HepG2 (cell line): Measurements from ENCODE around the gene ZNF101. TPM values are rescaled to one million over a fixed set of nuclear protein-coding genes. Genes with fewer than 3 reads are reported as not detected.

Experiments
- CC2D1A ChIP-seq: sonication (generic); formaldehyde crosslinking; IDR thresholded peaks from 2 replicates; pipeline ENCODE4 v1.8.1; 2023; ENCODE audit warnings: mild to moderate bottlenecking, missing genetic modification reagents
- DR1 ChIP-seq: sonication (generic); formaldehyde crosslinking; IDR thresholded peaks from 2 replicates; pipeline ENCODE4 v1.8.0; 2021; ENCODE audit warnings: mild to moderate bottlenecking, missing genetic modification reagents, inconsistent platforms
- GABPA ChIP-seq, 2 experiments: IDR thresholded peaks; 2 replicates each; pipeline ENCODE4 v1.6.1; 2011 to 2016; ENCODE audit warnings: low read depth in 2 of 2, low read length in 1 of 2, missing biosample characterization in 1 of 2, missing genetic modification characterization in 1 of 2
- HMGXB4 ChIP-seq, 2 experiments: sonication (generic) in 1 of 2; formaldehyde crosslinking in 1 of 2; IDR thresholded peaks; 2 replicates each; pipeline versions ENCODE4 v1.4.0 to v1.6.1; 2018 to 2020; ENCODE audit warnings: missing genetic modification reagents in 2 of 2, borderline replicate concordance in 1 of 2, low read depth in 1 of 2, mild to moderate bottlenecking in 1 of 2, missing biosample characterization in 1 of 2
- MAX ChIP-seq: IDR thresholded peaks from 2 replicates; pipeline ENCODE4 v1.6.1; 2012; ENCODE audit warnings: inconsistent platforms
- NFE2L1 ChIP-seq: sonication (generic); formaldehyde crosslinking; IDR thresholded peaks from 2 replicates; pipeline ENCODE4 v1.4.0; 2020; ENCODE audit warnings: missing genetic modification reagents, mild to moderate bottlenecking, borderline replicate concordance
- PHF20 ChIP-seq: sonication (generic); formaldehyde crosslinking; IDR thresholded peaks from 2 replicates; pipeline ENCODE4 v1.5.0; 2020; ENCODE audit warnings: mild to moderate bottlenecking, missing genetic modification reagents
- POLR2A ChIP-seq, 2 experiments: IDR thresholded peaks; 2 replicates each; pipeline ENCODE4 v1.6.1; 2011; ENCODE audit warnings: low read depth in 2 of 2, low read length in 2 of 2, mild to moderate bottlenecking in 1 of 2, moderate library complexity in 1 of 2; ENCODE audit not compliant: insufficient read depth in 1 of 2
- REST ChIP-seq, 2 experiments: IDR thresholded peaks; 2 replicates each; pipeline ENCODE4 v1.6.1; 2011 to 2012; ENCODE audit warnings: low read length in 2 of 2, borderline replicate concordance in 1 of 2, low read depth in 1 of 2, mild to moderate bottlenecking in 1 of 2, moderate library complexity in 1 of 2
- SMC3 ChIP-seq: IDR thresholded peaks from 2 replicates; pipeline ENCODE4 v1.6.1; 2011; ENCODE audit warnings: low read length, improper control_type of control experiment
- SPEN ChIP-seq: sonication (generic); formaldehyde crosslinking; IDR thresholded peaks from 2 replicates; pipeline ENCODE4 v1.5.1; 2020; ENCODE audit warnings: low read depth, mild to moderate bottlenecking, missing genetic modification reagents
- SRSF1 ChIP-seq: fragments of 200-400 bp; formaldehyde crosslinking; optimal IDR thresholded peaks from 2 replicates; pipeline ENCODE3; 2017; ENCODE audit warnings: mild to moderate bottlenecking, low read depth, low read length, moderate library complexity
- ZBTB14 ChIP-seq: sonication (generic); formaldehyde crosslinking; IDR thresholded peaks from 2 replicates; pipeline ENCODE4 v1.4.0; 2020; ENCODE audit warnings: missing genetic modification reagents
- ZBTB7B ChIP-seq: sonication (generic); formaldehyde crosslinking; IDR thresholded peaks from 2 replicates; pipeline ENCODE4 v1.4.0; 2020; ENCODE audit warnings: missing genetic modification reagents
- ZNF639 ChIP-seq: conservative IDR thresholded peaks from 2 replicates; pipeline ENCODE4 v1.6.1; 2018; ENCODE audit warnings: missing genetic modification reagents
- ZNF768 ChIP-seq: sonication (generic); formaldehyde crosslinking; IDR thresholded peaks from 2 replicates; pipeline ENCODE4 v1.4.0; 2020; ENCODE audit warnings: missing genetic modification reagents
- ZNF784 ChIP-seq: sonication (generic); formaldehyde crosslinking; IDR thresholded peaks from 2 replicates; pipeline ENCODE4 v1.5.1; 2020; ENCODE audit warnings: missing genetic modification reagents, mild to moderate bottlenecking, borderline replicate concordance
- ZSCAN22 ChIP-seq: sonication (generic); formaldehyde crosslinking; IDR thresholded peaks from 2 replicates; pipeline ENCODE4 v1.4.0; 2020; ENCODE audit warnings: mild to moderate bottlenecking, missing genetic modification reagents
- polyA plus RNA-seq, 8 experiments: library from polyadenylated mRNA; depleted of rRNA in 3 of 8; stranded (reverse) in 7 of 8; unstranded in 1 of 8; fragments of >200 nt; fragmentation: Illumina TruSeq in 4 of 8; extraction: Trizol in 4 of 8; gene quantifications; 2 replicates each; pipeline versions ENCODE4 v1.2.1 to v1.2.3, GENCODE V29; 2011 to 2016; ENCODE audit warnings: low read depth in 4 of 8, missing spikeins in 1 of 8, mixed read lengths in 1 of 8; ENCODE audit not compliant: insufficient read depth in 1 of 8
- total RNA-seq, 5 experiments: library from RNA; depleted of rRNA; stranded (reverse); fragments of >200 nt; fragmentation: Illumina TruSeq; extraction: Trizol; gene quantifications; 2 replicates each; pipeline ENCODE4 v1.2.3, GENCODE V29; 2016; ENCODE audit warnings: low read depth in 1 of 5

The ZNF101 gene
- total and polyA plus RNA-seq, 2 of the 13 experiments (the other 11 are each of a cell fraction or from before 2014, with no cell fraction given), result 12.9 to 28.9 TPM

- TF ChIP-seq HMGXB4 (CRISPR knock-in tag; IDR thresholded peaks at IDR 0.05; ENCODE audit: borderline replicate concordance in 1 of 2, low read depth in 1 of 2) (peak; percentile 46 to 75; a peak in 3 of 4 replicates), SMC3 (peak; percentile 63), ZNF639 (CRISPR knock-in tag) (0 out of 2 replicates have a peak, but pooled peaks have one; percentile 5), NFE2L1 (CRISPR knock-in tag) (no peak), SPEN (CRISPR knock-in tag) (0 out of 2 replicates have a peak, but pooled peaks have one; percentile 36), CC2D1A (CRISPR knock-in tag) (0 out of 2 replicates have a peak, but pooled peaks have one; percentile 45), GABPA (IDR thresholded peaks at IDR 0.05; ENCODE audit: low read depth, low read length) (no peak), GABPA (CRISPR knock-in tag; IDR thresholded peaks at IDR 0.05; ENCODE audit: low read depth) (0 out of 2 replicates have a peak, but pooled peaks have one; percentile 8), PHF20 (peak; percentile 41; the same call in 1 of the 2 replicates), REST (IDR thresholded peaks at IDR 0.05; ENCODE audit: borderline replicate concordance in 1 of 2, low read depth in 1 of 2, low read length in 2 of 2) (no peak), SRSF1 (peak; percentile 29), DR1 (CRISPR knock-in tag) (no peak), ZBTB7B (0 out of 2 replicates have a peak, but pooled peaks have one; percentile 65), ZSCAN22 (CRISPR knock-in tag) (no peak), ZNF768 (0 out of 2 replicates have a peak, but pooled peaks have one; percentile 5), POLR2A (IDR thresholded peaks at IDR 0.05; ENCODE audit: insufficient read depth in 1 of 2, low read depth in 2 of 2, low read length in 2 of 2) (peak in 1 of 2 experiments; percentile 60; a peak in 2 of 4 replicates), ZNF784 (CRISPR knock-in tag) (peak; percentile 50; the same call in 1 of the 2 replicates), ZBTB14 (CRISPR knock-in tag) (0 out of 2 replicates have a peak, but pooled peaks have one; percentile 47), MAX (peak; percentile 42; the same call in 1 of the 2 replicates)
Measured at GRCh38 chr19:19643158-19644053, 25.2 kb upstream of the ZNF101 start, which contains the start of gene GMIP (continued).
